NCI-H2196 (cell line): Measurements from ENCODE around the gene SERPINE3.

Source experiments
- DNase-seq: peaks from one replicate; lab custom pipeline; 2025; ENCODE audit not compliant: unreplicated experiment; lab: John Stamatoyannopoulos, UW

The SERPINE3 gene

DNA sequence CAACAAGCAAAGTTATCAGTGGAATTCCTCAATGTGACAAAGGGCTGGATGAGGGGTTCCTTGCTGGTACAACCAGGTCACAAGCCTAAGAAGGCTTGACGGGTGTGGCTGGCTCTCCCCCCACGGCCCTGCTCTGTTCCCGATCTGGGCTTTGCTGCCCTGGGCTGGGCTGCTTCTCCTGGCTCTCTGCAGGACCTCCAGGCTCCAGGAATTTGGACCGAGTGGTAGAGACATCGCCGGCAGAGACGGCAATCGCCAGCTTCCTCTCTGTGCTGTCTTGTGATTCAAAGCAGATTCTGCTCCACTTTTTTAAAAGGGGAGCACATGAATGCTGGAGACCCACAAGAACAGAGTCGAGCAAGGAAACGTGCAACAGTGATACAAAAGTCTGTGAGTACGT is at the start of gene SERPINE3:
Gene SERPINE3 (plus strand): TSS at position 338 of the 400 bp plus-strand sequence. CDS start 1,401 bp downstream, outside the sequence.
- no peak for DNase-seq

DNA sequence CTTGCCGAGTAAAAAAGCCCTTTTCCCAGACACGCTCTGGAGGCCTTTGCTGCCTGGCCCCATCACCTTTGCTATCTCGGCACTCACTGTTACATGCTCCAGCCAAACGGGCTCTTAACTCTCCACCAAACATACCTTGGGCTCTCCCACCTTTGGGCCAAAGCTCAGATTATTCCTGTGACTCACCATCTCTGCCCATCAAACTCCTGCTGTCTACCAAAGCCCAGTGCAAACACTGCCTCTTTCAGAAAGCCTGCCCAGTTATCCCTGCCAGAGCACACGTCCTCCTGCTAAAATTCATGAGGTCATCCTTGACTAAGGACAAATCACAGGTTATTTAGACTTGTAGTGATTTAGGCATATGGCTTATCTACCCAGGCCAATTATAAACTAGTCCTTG is 48.1 kb upstream of the SERPINE3 start:
- DNase-seq: no peak

DNA sequence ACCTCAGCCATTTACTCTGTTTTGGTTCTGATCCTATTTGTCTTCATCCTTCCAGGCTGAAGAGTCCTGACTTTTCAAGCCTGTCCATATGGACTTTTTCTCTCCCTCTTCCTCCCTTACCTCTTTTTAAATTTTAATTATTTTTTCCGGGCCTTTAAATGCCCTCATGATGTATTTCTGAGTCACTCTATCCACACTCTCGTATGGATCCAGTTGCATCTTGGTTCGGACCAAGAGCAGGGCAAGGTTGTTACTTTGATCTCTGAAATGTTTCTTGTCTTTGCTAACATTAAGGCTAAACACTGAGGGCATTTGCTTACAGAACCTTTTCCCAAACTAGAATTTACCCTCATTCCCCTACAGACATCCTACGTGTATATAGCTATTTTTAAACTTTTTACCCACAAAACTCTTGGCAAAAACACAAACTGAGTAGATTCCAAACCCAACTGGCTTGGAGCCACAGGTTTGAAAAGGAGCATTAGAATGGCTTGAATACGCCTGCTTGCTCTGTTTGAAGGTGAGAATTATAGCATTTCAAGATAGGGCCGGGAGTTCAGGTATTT is 47.4 kb upstream of the SERPINE3 start:
- DNase-seq: no peak

DNA sequence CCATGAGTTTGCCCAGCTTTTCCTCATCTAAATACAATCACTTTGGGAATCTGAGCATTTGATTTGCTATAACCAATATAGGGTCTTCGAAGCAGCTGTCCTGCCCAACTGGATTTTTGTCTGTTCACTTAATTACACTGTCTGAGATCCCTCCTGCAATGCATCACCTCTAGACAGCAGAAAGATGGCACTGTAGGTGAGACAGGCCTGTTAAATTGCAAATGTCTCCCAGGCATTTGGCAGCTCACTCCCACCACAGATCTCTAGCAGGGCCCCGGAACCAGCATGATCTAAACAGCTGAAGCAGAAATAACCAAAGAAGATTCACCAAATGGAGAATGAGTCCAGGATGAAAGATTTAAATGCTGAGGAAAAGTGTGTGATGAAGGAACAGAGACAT is 41.9 kb upstream of the SERPINE3 start:
- DNase-seq: no peak

DNA sequence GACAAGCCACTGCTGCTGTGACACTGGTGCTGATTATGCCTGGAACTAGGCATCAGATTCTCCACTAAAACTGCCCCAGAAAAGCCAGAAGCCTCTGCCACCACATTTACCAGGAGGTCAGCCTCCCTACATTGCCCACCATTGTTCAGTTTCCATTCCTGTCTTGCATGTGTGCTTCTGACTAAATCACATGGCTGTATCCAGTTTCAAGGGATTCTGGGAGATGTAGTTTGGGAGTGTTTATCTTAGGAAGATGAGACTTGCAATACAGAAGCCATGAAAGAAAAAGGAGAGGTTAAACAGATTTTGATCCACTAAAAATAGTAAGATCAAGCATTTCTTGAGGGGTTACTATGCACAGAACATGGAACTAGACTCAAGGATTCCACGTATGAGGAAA is 40.7 kb upstream of the SERPINE3 start:
- DNase-seq: no peak

DNA sequence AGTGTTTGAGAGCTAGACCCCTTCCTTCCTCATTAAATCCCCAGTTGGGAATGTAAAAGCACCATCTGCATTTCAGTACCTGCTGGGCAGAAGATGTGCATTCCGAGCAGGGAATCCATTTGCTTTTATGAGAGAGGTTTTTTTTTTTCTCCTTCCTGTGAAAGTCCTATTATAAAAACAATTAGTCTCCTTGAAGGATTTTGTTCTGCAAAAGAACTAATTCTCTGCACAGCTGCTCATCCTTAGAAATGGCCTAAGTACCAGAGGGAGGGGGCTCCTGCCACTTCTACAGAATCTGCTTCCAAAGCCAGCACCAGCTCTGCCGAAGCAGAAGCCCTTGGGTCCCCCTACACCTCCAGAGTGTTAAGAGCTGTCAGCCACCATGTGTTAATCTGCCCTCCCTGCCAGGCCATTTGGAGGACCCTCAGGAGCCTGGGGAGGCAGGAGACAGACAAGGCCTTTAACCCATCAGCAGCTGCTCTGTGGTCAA is 36.4 kb upstream of the SERPINE3 start:
- no peak for DNase-seq

DNA sequence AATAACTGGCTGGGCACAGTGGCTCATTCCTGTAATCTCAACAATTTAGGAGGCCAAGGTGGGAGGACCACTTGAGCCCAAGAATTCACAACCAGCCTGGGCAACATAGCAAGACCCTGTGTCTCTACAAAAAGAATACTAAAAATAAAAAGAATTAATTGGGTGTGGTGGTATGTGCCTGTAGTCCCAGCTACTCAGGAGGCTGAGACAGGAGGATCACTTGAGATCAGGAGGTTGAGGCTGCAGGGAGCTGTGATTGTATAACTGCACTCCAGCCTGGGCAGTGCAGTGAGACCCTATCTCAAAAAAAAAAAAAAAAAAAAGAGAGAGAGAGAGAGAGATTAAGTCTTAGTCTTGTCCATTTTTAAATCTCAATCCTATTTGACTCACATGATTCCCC is 35.6 kb upstream of the SERPINE3 start:
- DNase-seq: no peak

DNA sequence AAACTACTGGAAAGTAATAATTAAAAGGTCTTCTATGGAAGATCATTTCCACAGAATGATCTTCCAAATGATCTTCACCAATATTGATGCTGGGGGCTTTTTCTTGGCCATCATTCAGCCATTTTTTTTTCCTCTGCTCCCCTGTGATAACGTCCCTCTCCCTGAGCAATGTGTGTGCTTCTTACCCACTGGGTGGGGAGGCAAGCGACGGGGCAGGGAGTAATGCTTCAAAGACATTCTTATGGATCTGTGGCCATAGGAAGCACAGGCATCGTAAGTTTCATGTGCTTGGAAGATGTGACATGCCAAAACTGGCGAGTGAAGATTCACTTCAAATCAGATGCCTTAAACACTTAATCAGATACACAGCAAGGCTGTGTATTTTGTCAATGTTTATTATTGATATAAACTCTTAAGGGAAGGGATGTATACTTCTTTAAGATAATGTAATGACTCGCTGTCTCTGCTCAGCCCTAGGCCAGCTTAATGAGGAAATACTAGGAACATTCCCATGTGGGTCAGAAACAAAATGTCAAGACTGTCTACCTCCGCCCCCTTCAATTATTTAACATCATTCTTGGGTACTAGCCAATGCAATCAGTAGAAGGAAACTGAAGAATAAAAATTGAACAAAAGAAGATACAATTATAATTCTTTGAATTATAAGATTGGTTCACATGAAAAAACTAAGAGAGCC is 34.1 kb upstream of the SERPINE3 start:
- no peak for DNase-seq

DNA sequence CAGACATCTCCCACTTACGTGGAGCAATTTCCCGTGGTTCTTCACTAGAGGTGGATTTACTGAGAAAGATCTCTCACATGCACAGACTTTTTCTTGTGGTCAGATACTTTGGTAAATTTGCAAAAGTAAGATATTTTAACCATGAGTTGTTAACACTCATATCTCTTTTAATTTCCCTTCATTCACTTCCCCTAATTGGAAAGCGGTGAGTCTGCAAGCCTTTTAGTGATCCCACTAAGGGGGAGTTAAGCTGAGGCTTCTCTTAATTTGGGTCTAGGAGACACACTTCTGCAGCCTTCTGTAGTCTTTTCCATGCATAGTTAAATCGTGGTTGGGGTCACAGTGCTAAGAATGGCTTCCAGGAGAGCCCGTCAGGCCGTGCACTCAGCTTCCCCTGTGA is 30.7 kb upstream of the SERPINE3 start:
- no peak for DNase-seq

DNA sequence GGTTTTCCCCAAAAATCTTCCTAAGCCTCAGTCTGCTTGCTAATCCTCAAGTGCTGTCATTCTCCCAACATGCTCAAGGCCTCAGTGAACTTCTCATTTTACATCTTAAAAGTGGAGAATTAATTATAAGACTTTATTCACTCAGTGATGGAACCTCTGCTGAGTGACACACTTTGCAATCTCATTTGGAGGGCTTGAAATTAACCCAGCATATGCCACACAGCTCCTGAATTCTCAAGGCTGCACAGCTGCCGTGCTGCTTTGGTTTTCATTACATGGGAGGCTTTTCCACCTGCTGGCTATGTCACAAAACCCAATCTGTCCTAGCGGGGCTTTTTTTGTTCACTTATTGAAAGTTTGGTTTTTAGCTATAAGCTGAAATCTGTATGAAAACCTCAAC is 28.3 kb upstream of the SERPINE3 start:
- DNase-seq: no peak

DNA sequence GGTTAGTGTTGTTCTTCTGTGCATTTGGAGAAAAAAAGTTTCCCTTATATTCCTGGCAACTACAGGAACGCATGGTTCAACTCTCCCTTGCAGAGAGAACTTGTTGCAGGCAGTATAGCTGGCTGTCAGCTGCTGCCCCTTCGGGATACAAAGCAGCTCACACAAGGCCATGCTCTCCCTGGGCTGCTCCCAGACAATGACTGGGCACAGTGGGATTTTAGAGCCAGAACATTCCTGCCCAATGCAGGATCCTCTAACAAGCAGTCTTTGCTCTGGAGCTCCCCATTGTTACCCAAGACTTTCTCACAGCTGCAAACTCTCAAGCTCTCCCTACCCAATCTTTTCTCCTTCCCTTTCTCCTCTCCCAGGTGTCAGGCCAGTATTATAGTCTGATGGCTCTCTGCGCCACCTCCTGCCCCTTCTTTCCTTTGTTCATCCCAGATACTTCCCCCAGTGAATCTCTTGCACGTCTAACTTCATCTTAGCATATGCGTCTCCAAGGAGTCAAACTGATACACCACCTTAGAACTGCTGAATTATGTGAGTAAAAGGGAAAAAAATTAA is 27.5 kb upstream of the SERPINE3 start:
- no peak for DNase-seq

DNA sequence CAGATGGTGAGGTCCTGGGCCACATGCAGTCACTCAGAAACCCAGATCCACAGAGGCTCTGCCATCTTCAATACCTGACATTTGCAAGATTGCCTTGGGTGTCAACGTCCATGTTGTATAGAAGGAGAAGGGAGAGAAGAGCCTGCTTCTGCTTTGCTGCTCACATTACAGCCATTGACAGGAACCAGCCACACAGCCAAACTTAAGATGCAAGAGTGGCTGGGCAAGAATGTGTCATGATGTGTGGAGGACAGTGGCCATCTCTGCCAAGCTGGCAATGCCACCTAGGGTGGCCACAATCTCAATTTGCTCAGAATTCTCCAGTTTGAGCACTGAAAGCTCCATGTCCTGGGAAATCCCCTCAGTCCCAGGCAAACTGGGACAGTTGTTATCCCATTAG is 25.9 kb upstream of the SERPINE3 start:
- DNase-seq: no peak

DNA sequence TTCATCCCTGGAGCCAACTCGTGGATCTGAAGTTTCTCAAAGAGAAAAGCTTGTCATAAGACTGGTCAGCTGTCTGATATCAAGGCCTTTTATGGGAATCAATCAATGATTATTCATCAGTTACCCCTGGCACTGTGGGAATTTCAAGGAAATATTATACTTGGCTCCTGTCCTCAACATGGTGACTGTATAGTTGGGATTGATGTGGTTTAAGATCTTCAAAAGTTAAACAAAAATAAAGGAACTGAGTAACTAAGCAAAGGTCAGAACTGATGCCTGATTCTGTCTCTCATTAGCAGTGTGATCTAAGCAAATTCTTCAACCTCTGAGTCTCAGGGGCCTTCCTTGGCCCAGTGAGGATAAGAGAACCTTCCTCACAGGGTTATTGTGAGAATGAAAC is 22.2 kb upstream of the SERPINE3 start:
- DNase-seq: no peak

DNA sequence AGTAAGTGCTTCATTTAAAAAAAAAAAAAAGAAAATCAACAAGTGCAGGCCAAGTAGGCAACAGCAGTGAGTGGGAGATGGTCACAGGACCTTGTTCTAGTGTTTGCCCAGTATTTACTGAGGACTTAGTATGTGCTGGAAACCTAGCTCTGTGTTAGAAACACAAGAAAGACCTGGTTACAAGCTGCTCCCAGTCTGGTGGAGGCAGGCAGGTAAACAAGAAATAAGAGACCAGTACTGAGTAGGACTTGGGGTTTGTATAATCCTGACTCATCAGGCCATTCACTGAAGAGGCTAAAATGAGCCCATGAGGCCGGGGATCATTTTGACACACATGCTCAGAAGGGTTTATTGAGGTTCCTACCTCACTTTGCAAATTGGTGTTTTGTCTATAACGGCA is 21.5 kb upstream of the SERPINE3 start:
- DNase-seq: no peak

DNA sequence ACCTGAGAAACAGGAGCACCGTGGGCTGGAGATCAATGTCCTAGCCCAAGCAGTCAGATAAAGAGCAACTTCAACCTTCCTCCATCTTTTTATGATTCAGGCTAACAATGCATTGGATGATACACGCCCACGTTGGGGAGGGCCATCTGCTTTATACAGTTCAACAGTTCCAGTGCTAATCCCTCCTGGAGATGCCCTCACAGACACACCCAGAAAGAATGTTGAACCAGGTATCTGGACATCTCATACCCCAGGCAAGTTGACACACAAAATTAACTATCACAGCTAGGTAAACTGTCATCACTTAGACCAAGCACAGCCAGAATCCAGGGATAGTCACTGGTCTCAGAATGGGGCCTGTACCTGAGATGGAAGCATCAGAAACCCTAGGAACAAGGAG is 20.6 kb upstream of the SERPINE3 start:
- DNase-seq: no peak

DNA sequence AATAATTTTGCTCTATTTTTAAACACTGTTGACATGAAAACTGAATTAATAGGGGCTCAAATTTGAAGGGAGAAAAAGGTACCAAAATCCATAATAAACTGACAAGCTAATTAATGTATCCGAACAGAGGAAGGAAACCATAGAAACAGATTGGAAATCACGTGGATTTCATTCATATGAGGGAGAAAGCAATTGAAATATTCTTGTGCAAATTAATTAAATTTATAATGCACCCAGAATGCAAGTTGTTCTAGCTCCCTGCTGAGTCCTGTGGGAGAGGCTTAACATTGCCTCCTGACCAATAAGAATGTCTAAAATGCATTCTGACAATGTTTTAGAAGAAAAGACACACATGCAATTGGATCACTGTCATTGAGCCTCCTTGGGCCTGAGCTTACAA is 17.7 kb upstream of the SERPINE3 start:
- DNase-seq: no peak

DNA sequence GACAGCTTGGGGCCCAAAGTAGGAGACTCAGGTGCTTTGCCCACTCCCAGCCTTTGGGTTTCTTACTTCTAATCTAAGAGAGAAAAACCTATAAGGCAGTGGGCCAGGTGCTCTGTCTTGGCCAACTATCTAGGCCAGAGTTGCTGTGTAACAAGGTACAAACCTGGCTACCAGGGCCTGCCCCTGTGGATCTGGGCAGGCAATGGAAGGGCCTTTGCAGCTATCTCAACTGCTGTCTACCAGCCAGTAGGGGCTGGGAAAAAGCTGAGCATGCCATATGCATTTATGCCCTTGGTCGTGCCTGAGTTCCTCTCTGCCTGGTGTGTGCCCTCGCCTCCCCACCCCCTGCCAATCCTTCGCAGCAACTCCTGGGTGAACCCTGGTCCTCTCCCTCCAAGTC is 16.7 kb upstream of the SERPINE3 start:
- DNase-seq: no peak

DNA sequence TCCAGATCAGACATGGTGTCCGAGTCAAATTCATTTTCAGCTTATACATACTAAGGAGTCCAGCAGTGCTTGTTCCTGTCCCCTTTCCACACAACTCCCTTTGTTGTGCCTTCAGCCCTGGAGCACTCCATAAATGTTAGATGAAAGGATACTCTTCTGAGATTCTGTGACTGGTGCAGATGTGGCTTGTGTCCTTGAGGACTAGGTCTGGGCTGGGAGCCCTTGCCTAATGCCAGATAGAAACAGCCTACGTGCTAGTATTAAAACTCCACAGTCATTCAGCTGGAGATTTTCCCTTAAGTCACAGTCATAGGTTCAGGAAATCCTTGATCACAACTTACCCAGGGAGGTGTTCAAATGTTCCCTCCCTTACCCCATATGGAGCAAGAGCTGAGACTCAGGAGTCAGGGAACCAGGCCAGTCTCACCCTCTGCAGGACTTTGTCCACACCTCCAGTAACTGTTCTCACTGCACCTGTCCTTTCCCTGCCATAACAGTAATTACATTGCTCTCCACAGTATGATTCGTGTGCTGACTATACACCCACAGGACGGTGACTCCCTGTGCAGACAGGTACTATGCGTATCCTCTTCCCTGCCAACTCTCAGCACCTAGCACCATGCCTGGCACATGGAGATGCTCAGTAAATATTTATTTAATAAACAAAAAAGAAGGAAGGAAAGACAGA is 15.5 kb upstream of the SERPINE3 start:
- no peak for DNase-seq

DNA sequence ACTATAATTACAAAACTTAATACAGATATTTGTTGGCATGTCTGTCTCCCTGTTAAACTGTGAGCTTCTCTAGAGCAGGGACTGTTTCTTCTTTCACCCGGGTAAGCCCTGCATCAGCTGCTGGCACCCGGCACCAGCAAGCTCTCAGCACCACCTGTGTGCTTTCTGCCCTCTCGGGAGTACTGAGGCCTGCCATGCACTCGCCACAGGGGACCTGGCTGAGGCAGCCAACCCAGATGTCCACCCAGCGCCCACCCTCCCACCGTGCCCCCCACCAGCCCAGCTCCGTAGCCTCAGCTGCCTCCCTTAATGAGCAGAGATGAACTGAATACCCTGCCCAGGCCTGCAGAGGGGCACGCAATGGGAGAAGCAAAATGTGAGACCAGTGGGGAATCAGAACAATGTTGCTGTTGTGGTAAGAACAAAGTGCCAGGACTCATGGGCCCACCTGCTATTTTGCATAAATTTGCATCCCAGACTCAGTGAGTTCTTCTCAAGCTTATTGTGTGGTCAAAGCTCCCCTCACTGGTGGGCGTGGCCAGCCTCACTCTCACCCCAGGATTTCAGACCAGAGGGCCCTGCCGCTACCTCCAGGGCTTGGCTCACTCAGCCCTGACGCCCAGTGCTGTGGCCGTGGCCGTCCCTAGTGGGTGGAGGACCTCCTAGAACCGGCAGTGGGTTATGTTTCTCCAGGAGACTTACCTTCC is 14.6 kb upstream of the SERPINE3 start:
- DNase-seq: no peak

DNA sequence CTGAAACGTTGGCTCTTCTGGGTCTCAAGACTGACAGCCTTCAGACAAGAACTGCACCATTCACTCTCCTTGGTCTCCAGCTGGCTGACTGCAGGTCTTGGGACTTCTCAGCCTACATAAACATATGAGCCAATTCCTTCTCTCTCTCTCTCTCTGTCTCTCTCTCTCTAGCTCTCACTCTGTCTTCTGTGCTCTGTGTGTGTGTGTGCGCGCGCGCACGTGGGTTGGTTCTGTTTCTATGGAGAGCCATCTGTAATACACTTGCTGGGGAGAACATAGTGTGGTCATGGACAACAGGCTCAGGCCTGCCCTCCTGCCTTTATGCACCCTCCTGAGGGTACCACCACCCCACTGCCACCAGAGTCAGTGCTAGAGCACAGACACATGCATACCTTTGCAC is 13.7 kb upstream of the SERPINE3 start:
- DNase-seq: no peak

DNA sequence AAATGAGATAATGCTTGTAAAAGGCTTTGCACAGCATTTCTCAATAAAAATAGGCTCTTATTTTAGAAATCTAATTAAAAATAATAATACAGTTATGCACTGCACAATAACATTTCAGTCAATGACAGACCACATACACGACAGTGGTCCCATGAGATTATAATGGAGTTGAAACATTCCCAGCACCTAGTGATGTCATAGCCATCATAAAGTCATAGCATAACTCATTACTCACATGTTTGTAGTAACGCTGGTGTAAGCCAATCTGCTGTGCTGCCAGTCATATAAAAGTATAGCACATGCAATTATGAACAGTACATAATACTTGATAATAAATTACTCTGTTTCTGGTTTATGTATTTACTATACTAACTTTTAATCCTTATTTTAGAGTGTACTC is 12.7 kb upstream of the SERPINE3 start:
- DNase-seq: no peak
